HG02588 (cell line): ENCODE measurements around the gene F11R.
"Not testable (repeated sequence)": the region's sequence is repeated elsewhere in the genome, so short reads cannot be mapped to it uniquely, and the experiment has no call there.

Experiments
- ATAC-seq: cut with Tn5 transposase; IDR thresholded peaks from one replicate; pipeline ENCODE4 v1.9.1; 2021; ENCODE audit warnings: mild to moderate bottlenecking, moderate library complexity; ENCODE audit not compliant: unreplicated experiment

The F11R gene

DNA sequence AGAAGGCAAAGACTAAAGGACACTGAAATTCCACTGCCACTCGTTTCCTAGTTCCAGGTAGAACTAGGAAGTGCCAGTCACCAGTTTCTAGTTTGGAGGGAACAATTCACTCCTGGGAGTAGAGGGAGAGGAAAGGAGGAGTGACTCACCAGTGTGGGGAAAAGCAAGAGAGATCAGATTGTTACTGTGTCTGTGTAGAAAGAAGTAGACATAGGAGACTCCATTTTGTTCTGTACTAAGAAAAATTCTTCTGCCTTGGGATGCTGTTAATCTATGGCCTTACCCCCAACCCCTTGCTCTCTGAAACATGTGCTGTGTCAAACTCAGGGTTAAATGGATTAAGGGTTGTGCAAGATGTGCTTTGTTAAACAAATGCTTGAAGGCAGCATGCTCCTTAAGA is 4.3 kb downstream of the F11R start:
- not testable (repeated sequence) for ATAC-seq

DNA sequence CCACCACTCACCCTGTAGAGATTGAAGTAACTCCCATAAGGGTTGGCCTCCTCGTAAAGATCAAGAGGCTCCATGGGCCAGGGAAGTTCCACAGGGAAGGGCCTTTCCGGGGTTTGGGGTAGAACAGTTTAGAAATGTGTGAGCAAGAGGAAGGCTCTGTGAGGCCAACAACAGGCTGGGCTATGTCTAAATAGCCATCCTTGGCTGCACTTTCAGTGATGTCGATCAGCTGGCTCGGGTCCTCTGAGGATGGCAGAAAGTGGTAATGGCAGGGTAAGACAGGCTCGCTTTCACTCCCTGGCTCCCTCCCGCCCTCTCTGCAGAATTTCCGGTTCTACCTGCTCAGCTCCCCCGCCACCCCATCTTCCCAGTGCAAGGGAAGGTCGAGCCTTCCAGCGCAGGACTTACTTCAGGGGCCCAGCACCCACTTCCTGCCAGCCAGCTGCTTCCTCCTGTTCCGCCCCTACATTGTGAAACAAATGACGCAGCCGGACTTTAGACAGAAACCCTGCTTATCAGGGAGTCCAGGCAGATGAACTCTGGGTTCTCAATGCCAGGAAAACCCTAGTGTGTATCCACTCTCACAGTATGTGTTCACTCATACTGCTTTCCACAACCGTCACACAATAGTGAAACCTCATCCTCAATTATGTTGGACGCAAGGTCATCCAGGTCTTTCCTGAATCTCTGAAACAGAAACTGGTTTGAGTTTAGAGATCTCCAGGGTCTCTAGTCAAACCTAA is 7.3 kb downstream of the F11R start:
- ATAC-seq, result peak; percentile 84

DNA sequence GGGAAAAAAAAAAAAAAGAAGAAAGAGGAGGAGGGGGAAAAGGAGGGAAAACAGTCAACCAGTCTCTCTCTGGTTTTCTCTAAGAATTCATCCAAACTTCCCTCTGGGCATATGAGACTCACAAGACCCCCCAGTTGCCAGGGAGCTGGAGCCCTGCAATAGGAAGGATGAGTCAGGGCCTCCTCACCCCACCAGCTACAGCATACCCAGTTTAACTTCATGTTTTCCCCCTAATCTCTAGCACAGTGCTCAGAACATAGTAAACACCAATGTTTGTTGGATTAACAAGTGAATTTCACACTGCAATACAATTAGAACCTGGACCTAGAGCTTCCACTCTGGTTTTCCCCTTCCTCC is 7.8 kb downstream of the F11R start:
- ATAC-seq, result no peak

GRCh38 chr1:161012420-161012819 is 8.5 kb downstream of the F11R start:
- ATAC-seq, result no peak

GRCh38 chr1:161009602-161010211 is 11.2 kb downstream of the F11R start:
- ATAC-seq, result no peak

DNA sequence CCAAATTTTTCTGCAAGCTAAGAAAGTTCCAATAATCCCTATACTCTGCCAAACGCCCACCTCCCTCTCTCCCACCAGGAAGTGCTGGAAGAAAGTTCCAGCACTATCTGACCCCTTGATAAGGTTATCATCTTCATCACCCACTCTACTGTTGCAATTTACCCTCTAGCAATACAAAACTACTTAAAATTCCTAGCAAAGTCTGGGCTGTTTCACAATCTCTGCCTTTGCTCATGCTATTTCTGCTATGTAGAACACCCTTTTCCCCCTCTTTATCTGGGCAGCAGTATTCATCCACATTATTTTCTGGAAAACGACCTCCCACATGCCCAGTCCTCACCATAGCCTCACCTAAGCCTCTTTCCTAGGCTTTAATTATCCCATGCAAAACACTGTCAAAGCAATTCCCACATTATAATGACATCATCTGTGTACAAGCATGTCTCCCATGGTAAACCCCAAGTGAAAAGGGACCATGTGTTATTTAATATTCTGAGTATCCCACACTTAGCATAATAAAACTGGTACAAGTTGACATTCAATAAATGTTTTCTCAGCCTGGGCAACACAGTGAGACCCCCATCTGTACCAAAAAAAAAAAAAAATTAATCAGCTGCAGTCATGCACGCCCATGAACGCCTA is 12.0 kb downstream of the F11R start:
- no peak for ATAC-seq

DNA sequence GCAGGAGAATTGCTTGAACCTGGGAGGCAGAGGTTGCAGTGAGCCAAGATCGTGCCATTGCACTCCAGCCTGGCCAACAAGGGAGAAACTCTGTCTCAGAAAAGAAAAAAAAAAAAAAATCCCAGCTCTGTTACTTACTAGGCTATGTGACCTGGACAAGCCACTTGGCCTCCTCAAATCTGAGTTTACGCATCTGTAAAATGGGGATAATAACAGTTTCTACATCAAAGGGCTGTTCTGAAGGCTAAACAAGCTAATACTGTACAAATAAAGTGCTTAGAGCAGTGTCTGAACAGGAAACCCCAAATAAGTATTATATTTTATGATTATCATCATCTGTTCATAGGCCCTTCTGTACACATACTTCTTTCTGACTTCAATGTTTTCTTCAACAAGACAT is 13.6 kb downstream of the F11R start:
- ATAC-seq, result no peak

DNA sequence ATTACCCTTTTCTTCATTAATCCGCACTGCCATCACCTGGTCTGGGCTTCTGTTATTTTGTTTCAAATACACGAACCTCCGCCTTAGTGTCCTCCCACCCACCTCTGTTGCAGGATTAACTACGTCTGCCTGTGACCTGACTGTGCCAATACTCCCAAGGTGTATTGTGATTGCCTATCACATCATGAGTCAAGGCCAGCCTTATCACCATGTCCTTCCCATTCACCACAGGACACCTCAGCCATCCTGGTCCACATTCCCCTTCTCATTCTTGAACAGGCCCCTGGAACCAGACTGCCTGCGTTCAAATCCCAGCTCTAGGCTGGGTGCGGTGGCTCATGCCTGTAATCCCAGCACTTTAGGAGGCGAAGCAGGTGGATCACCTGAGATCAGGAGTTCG is 14.4 kb downstream of the F11R start:
- ATAC-seq, result no peak

DNA sequence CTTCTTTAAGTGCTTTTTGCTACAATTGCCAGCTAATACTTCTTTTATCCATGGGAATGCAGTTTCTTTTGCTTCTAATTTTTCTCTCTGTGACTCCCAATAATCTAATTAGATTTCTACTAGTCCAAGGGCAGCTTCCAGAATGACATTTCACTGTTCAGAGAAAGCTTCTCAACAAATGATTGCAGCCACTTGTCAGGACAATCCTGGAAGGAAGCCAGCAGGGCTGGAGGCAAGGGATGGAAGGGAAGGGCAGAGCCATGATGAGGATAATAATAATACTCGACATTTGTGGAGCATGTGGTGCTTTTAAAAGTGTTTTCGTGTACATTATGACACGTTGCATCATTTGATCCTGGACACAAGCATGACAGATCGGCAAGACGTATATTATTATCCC is 19.4 kb downstream of the F11R start:
- ATAC-seq, result no peak

DNA sequence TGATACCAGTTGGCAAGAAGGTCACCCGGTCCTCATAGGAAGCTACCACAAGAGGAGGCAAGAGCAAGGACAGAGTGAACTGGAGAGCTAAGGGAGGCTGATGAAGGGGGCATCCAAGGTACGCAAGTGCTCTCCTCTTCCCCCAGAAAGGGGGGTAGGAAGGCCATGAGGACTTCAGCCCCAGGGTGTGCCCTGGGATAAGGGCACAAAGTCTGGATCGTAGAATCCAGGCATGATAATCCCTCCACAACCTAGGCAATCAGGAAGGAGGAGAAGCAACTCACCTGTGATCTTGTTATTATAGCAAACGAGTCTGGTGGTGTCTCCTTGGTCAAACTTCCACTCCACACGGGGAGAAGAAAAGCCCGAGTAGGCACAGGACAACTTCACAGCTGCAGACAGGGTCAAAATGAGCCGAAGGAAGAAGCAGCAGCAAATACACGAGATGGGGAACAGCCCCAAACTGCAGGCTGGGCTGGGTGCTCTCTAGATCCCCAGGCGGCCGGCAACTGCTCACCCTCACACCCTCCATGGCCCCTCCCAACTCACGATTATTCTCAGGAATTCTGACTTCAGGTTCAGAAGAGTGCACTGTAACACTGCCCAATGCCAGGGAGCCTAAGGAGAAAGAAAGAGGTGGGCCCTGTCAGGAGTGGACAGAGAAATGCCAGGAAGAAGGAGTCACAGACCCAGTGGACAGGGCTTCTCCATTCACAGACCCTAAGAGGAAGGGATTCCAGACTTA is 20.0 kb downstream of the F11R start:
- no peak for ATAC-seq

GRCh38 chr1:160999376-160999775 is 21.6 kb downstream of the F11R start:
- no peak for ATAC-seq

- no peak for ATAC-seq
Measured at GRCh38 chr1:160997323-160998038, 23.5 kb downstream of the F11R start.

GRCh38 chr1:160996178-160996577 is 24.8 kb downstream of the F11R start:
- ATAC-seq, result no peak

DNA sequence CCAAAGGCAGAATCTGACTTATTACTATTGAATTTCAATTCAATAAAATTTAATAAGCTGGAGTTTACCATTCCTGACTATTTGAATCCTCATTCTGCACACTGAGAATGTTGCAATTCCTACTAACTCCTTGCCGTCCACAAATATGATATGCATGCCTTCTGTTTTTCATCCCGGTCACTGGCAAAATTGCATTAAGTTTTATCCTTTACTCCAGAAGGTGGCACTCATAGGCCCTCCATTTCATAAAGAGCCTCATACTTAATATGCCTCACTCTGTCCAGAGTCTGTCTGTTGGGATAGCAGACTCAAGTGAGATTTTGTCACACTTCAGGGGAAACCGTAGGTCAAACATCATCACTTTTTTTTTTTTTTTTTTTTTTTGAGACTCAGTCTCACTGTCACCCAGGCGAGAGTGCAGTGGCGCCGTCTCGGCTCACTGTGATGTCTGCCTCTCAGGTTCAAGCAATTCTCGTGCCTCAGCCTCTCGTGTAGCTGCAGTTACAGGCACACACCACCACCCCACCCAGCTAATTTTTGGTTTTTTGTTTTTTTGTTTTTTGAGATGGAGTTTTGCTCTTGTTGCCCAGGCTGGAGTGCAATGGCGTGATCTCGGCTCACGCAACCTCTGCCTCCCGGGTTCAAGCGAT is 27.3 kb downstream of the F11R start:
- no peak for ATAC-seq

DNA sequence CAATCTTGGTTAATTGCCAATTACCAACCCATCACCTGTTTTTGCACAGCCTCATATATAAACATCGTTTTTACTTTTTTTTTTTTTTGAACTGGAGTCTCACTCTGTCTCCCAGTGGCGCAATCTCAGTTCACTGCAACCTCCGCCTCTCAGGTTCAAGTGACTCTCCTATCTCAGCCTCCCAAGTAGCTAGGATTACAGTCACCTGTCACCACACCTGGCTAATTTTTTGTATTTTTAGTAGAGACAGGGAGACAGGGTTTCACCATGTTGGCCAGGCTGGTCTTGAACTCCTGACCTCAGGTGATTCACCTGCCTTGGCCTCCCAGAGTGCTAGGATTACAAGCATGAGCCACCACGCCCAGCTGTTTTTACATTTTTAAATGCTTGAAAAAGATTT is 28.9 kb downstream of the F11R start:
- not testable (repeated sequence) for ATAC-seq

GRCh38 chr1:160987359-160988050 is 33.4 kb downstream of the F11R start:
- ATAC-seq, result no peak

DNA sequence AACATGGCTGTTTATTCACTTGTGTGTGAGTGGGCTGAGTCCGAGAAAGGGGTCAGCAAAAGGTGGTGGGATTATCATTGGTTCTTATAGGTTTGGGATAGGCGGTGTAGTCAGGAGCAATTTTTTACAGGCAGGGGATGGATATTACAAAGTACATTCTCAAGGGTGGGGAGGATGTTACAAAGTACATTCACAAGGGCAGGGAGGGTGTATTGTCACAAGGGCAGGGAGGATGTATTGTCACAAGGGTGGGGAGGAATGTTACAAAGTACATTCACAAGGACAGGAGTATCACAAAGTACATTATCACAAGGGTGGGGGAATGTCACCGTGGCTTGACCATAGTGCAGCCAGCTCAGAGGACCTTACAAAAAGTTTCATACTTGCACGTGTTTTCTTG is 35.2 kb downstream of the F11R start:
- ATAC-seq, result no peak

GRCh38 chr1:160981584-160982411 is 39.2 kb downstream of the F11R start:
- ATAC-seq, result no peak

- ATAC-seq, result no peak
Measured at GRCh38 chr1:160979286-160979685, 41.7 kb downstream of the F11R start.
